ENCODE measurements around the gene HNF1A.

GRCh38 chr12:121011820-121012219 is 33.5 kb downstream of the HNF1A start:
- TF ChIP-seq CTCF (conservative IDR thresholded peaks at IDR 0.05 in 1 of 2, IDR thresholded peaks at IDR 0.05 in 1 of 2; ENCODE audit: low read depth in 1 of 2, low read length in 2 of 2) (no peak), EZH2 (IDR thresholded peaks at IDR 0.05; ENCODE audit: low read length, missing control alignments) (no peak)

Measured in fibroblast of lung (primary cell).